AG09309 (cell line): ENCODE data around the gene PHLDA2.

Experiments
- DNase-seq: peaks from one replicate; pipeline ENCODE4 v3.0.0-alpha.2; 2010; ENCODE audit warnings: low read depth
- H3K4me3 ChIP-seq: 2 replicates; pipeline ENCODE4 v1.5.1; 2011; ENCODE audit warnings: mild to moderate bottlenecking, low read depth, low read length, moderate library complexity; ENCODE audit not compliant: control insufficient read depth
- TF ChIP-seq, protein P1 (sequence below): IDR thresholded peaks from 2 replicates; pipeline ENCODE4 v1.5.1; 2011; ENCODE audit warnings: mild to moderate bottlenecking, low read depth, low read length, inconsistent platforms; ENCODE audit not compliant: insufficient read depth, control insufficient read depth; ENCODE audit errors: missing control alignments

Gene PHLDA2

DNA sequence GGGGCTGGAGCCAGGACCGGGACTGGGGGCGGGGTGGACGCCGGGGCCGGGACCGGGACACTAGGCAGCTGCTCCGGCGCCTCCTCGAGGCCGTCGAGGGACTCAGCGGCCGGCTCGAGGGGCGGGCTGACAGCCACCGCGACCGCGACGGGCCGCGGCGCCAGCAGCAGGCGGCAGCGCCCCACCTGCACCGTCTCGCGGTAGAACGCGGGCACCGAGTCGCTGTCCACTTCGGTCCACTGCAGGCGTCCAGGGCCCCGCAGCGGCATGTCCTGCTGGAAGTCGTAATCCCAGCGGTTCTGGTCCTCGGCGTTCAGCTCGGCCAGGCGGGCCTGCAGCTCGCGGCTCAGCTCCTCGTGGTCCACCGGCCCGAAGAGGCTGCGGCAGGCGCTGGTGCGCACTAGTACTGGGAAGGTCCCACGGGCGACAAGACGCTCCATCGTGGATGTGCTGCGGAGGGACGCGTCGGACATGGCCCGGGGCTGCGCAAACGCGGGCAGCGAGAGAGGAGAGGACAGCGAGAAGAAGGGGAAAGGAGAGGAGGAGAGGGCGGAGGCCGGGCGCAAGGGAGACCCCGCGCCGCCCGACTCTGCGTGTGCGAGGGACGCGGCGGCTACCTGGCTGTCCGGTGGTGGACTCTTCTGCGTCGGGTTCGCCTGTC, 44.1 kb downstream of the PHLDA2 start:
- peak overlapping the region; percentile 50 for H3K4me3 ChIP-seq
- no peak for DNase-seq
- TF ChIP-seq, protein P1, sequence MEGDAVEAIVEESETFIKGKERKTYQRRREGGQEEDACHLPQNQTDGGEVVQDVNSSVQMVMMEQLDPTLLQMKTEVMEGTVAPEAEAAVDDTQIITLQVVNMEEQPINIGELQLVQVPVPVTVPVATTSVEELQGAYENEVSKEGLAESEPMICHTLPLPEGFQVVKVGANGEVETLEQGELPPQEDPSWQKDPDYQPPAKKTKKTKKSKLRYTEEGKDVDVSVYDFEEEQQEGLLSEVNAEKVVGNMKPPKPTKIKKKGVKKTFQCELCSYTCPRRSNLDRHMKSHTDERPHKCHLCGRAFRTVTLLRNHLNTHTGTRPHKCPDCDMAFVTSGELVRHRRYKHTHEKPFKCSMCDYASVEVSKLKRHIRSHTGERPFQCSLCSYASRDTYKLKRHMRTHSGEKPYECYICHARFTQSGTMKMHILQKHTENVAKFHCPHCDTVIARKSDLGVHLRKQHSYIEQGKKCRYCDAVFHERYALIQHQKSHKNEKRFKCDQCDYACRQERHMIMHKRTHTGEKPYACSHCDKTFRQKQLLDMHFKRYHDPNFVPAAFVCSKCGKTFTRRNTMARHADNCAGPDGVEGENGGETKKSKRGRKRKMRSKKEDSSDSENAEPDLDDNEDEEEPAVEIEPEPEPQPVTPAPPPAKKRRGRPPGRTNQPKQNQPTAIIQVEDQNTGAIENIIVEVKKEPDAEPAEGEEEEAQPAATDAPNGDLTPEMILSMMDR, result no peak

DNA sequence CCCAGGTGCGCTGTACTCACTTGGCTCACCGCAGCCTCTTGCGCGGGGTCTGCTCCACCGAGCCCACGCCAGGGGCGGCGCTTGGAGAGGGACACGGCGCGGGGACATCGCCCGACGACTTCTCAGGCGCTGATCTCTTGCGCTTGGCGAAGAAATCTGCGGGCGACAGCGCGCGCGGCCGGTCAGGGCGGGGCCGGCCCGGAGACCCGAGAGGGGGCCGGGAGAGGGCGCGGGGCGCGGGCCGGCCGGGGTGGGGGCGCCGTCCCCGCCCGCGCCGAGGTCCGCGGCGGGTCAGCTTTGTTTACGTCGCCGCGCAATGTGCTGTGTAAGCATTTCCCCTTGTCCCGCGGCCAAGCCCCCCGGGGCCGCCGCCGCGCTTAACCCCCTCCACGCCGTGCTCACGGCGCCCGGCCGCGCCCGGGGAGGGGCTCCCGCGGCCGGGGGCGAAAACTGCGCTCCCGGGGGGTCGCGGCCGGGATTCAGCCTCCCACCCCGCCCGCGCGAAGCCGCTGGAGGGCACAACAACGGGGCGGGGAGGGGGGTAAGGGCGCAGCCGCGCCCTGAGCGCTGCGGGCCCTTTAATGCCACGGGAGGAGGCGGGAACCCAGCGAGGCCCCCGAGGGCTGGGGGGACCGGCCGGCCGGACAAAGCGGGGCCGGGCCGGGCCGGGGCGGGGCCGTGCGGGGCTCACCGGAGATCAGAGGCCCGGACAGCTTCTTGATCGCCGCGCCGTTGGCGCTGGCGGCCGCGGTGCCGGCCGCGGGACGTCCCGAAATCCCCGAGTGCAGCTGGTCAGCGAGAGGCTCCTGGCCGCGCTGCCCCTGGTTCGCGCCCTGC, 45.0 kb downstream of the PHLDA2 start:
- TF ChIP-seq, protein P1, result no peak
- DNase-seq, result no peak
- peak overlapping the region; percentile 21 for H3K4me3 ChIP-seq

DNA sequence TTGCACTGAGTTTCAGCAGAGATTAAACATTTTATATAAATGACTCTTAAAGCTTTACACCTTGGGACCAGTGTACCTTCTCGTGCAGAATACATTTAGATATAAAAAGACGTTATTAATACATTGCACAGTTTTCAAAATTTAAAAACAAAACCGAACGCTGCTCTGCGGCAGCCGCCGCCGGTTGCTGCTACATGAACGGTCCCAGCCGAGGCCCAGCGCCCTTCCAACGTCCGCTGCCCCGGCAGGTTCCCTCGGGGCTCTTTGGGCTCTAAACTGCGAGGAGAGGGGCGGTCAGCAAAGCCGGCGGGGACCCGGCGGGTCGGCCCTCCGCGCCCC, 45.6 kb downstream of the PHLDA2 start:
- TF ChIP-seq, protein P1, result no peak
- no peak for DNase-seq
- peak overlapping the region; percentile 20 for H3K4me3 ChIP-seq

DNA sequence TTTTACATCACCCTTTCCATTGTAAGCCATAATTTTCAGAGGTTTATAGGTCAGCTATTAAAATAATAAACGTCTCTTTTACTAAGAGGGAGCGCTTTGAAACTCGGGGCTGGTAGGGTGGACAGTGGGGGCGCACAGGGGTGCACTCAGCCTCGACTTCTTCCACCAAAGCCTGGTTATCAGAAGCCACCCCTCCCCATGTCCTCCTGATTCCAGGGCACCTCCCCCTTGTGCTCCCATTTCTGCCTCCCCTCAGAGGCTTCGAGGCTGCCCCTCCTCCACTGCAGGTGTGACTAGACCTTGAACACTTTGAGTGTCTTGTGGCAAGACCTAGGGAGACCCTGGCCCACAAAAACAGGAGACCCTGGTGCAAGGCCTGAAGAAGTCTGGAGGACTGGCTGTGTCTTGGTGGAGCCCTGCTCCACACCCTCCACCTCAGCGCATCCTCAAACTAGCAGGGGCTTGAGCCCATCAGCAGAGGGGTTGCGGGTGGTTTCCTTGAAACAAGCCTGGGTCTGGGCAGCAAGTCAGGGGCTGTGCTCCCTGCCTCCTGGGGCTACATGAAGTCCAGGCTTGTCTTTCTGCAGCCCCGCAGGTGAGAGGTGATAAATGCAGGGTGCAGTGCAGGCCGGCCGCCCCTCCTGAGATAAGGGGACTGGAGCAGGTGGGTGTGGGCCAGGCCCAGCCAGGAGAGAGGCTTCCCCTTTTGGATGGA, 46.7 kb downstream of the PHLDA2 start:
- TF ChIP-seq, protein P1, result no peak

DNA sequence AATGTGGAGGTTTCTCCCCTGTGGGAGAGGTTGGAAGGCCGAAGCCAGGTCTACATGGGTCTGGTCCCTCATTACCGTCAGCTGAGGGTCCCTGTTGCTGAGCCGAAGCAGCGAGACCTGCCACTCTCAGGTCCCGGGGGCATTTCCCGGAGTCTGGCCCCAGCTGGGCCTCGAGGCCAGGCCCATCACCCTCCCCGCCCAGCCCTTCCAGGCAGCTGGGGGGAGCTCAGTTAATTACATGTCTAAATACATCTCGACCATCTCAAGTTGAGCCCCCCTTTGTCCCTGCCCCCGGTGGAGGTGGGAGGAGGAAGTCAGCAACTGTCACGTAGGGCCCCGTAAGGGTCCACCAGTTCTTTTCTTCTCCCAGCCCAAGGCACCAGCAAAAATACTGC, 47.2 kb downstream of the PHLDA2 start:
- TF ChIP-seq, protein P1, result no peak
- no peak for DNase-seq
- H3K4me3 ChIP-seq, result no peak overlapping the region

More for the DNA sequence above, 46.7 kb downstream of the PHLDA2 start:
- no peak overlapping the region for H3K4me3 ChIP-seq
- DNase-seq, result no peak

DNA sequence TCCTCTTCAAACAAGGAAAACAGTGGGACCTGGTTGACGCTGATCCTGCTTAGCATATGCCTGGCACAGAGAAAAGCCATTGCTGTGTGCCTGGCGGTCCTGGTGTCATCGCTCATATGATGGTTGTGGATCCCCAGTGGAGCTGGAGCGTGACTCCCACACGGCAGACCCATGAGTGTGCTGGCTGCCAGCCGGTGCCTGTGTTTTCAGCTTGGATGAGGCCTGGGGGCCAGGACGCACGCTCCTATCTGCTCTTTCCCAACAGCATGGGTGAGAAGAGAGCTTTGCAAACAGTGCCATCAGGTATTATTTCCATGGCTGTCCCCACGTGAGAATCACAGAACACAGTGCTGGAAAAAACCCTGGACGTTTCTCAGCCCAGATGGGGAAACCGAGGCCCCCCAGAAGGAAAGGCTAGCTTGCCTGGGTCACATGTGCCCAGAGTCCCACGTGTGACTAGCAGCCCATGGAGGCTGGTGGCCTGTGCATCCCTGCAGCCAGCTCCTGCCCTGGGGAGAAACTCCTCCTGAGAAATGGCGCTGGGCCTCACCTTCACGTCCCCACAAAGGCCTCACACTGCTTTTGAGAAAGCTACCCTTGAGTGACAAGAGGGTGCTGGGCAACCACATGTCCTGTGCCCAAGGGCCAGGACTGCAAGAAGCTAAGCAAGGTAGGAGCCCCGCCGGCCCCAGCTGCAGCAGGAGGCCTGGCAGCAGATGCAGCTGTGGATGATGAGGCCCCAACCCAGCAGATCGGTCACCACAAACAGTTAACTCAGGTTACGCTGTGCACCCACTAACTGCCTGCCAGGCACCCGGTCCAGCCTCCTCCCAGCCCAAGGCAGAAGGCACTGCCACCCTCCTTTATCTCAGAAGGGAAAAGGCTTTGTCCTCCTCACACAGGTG, 47.9 kb downstream of the PHLDA2 start:
- no peak overlapping the region for H3K4me3 ChIP-seq
- TF ChIP-seq, protein P1, result no peak
- DNase-seq, result no peak
